Smooth muscle cell (in vitro differentiated cells): Measurements from ENCODE around the gene OR2T10. TPM values are rescaled to one million over a fixed set of nuclear protein-coding genes. Genes with fewer than 3 reads are reported as not detected.
"Not testable (repeated sequence)": the region's sequence is repeated elsewhere in the genome, so short reads cannot be mapped to it uniquely, and the experiment has no call there.

ENCODE experiments used
- DNase-seq: peaks from one replicate; lab custom pipeline; 2025; ENCODE audit not compliant: unreplicated experiment; lab: John Stamatoyannopoulos, UW
- H2AFZ ChIP-seq: fragments of 200-600 bp; sonication (generic); 2 replicates; pipeline ENCODE4 v1.6.0; 2016; ENCODE audit warnings: antibody characterized with exemption, low read depth, mild to moderate bottlenecking
- H3F3A ChIP-seq: fragments of 200-600 bp; sonication (generic); 2 replicates; pipeline ENCODE4 v1.6.0; 2017; ENCODE audit warnings: antibody characterized with exemption, low read depth
- H3K27ac ChIP-seq: fragments of 200-600 bp; sonication (generic); 2 replicates; pipeline ENCODE4 v1.5.1; 2016; ENCODE audit warnings: low read depth, mild to moderate bottlenecking
- H3K27me3 ChIP-seq: fragments of 200-600 bp; sonication (generic); 2 replicates; pipeline ENCODE4 v1.6.1; 2016; ENCODE audit warnings: low read depth, mild to moderate bottlenecking
- H3K36me3 ChIP-seq: fragments of 200-600 bp; sonication (generic); 2 replicates; pipeline ENCODE4 v1.5.1; 2016; ENCODE audit warnings: low read depth
- H3K4me1 ChIP-seq: fragments of 200-600 bp; sonication (generic); 2 replicates; pipeline ENCODE4 v1.5.1; 2016; ENCODE audit warnings: low read depth
- H3K4me2 ChIP-seq: fragments of 200-600 bp; sonication (generic); 2 replicates; pipeline ENCODE4 v1.6.0; 2016; ENCODE audit warnings: mild to moderate bottlenecking
- H3K4me3 ChIP-seq: fragments of 200-600 bp; sonication (generic); 2 replicates; pipeline ENCODE4 v1.5.1; 2016; ENCODE audit warnings: mild to moderate bottlenecking
- H3K79me2 ChIP-seq: fragments of 200-600 bp; sonication (generic); 2 replicates; pipeline ENCODE4 v1.6.0; 2016; ENCODE audit warnings: low read depth, mild to moderate bottlenecking
- H3K9ac ChIP-seq: fragments of 200-600 bp; sonication (generic); 2 replicates; pipeline ENCODE4 v1.6.0; 2016; ENCODE audit warnings: low read depth
- H3K9me3 ChIP-seq: fragments of 200-600 bp; sonication (generic); replicated peaks from 2 replicates; pipeline ENCODE4 v1.5.1; 2016; ENCODE audit warnings: low read depth
- H4K20me1 ChIP-seq: fragments of 200-600 bp; sonication (generic); 2 replicates; pipeline ENCODE4 v1.6.0; 2016; ENCODE audit warnings: low read depth
- CTCF ChIP-seq: fragments of 200-600 bp; sonication (generic); IDR thresholded peaks from 2 replicates; pipeline ENCODE4 v1.5.1; 2017; ENCODE audit warnings: borderline replicate concordance, mild to moderate bottlenecking, antibody characterized with exemption; ENCODE audit not compliant: insufficient read depth, poor library complexity, severe bottlenecking
- WGBS: methylation state at CpG from one replicate; pipeline ENCODE4 v1.1.7; 2016; ENCODE audit warnings: low lambda C conversion rate; 5-methylcytosine and 5-hydroxymethylcytosine counted together
- polyA plus RNA-seq: library from polyadenylated mRNA; unstranded; fragments of >200 nt; fragmentation: Nextera tagmentation; extraction: Ambion mirVana; gene quantifications from 2 replicates; pipeline ENCODE4 v1.2.1, GENCODE V29; 2016
- total RNA-seq: library from RNA; depleted of rRNA; stranded (reverse); fragments of >200 nt; gene quantifications from 2 replicates; pipeline ENCODE4 v1.2.3, GENCODE V29; 2014

The OR2T10 gene
- total and polyA plus RNA-seq, 2 experiments from 2014 or later, result not detected

DNA sequence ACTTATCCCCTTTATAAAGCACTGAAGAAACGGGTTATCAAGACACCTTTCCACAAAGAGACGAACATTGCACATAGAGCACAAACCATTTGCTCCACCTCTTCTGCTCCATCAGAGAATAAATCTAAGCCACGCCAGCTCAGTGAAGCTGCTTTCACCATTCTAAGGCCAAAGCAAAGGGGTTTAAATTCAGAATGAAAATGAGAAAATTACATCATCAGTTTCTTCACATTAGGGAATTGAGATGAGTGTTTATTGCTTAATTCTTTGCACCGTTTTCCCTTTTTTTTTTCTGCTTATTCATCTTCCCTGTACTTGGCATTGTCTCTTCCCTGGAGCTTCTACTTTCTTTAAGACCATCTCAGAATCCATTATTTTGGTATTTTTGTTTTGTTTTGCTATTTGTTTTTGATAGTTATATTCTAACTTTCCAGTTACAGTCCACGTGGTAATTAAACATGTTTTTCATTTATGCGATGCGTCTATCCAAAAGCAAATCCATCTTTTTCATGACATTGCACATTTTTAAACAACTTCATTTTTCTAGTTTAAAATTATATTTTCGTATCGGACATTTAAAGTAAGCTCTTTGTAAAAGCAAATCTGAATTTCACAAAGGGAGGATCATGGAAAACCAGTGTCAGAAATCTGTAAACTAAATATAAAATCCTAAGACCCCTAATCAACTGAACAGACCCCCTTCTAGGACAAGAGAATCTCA lies 21.1 kb downstream of the OR2T10 start:
- no peaks in the 10 kb centered on the region for H3K4me1 ChIP-seq
- no peak overlapping the region for H3K4me3 ChIP-seq
- H3K27ac ChIP-seq, result no peak overlapping the region
- no peak overlapping the region for H2AFZ ChIP-seq
- H3K9me3 ChIP-seq, result no peaks in the 10 kb centered on the region
- WGBS, result 73% methylated on average over 9 of the region's 9 CpGs
- H3F3A ChIP-seq, result no peaks in the 10 kb centered on the region
- no peak overlapping the region for H3K9ac ChIP-seq
- no peak overlapping the region for H3K4me2 ChIP-seq
- H3K27me3 ChIP-seq, result no peaks in the 10 kb centered on the region
- no peak for TF ChIP-seq CTCF
- DNase-seq, result no peak
- no peaks in the 10 kb centered on the region for H3K36me3 ChIP-seq
- H3K79me2 ChIP-seq, result no peaks in the 10 kb centered on the region
- no peaks in the 10 kb centered on the region for H4K20me1 ChIP-seq

DNA sequence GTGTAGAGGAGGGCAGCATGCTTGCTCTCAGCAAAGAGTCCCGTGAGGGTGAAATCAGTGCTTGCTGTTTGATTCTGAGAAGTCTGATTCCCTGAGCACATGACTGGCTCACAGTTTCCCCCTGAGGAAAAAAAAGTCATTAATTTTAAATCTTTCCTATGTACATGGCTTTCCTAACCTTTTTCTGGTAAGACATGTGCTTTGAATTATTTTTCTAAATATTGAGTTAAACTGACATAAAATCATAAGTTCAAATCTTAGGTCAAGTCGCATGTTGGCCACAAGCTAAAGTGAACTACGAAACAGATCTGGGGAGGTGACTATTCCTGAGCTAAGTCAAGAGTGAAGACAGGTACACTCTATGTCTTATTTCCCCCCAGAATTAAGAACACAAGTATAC lies 22.8 kb downstream of the OR2T10 start, which contains the start of gene OR2T34:
Gene OR2T34, minus strand, starts transcription at position 101 of the 400 bp plus-strand sequence. Its CDS starts 0 bp downstream, at position 101.
- 78% methylated on average over 3 of the region's 3 CpGs for WGBS
- not testable (repeated sequence) for H3K4me3 ChIP-seq, H3K27me3 ChIP-seq, H4K20me1 ChIP-seq, H2AFZ ChIP-seq, H3K9me3 ChIP-seq, H3K9ac ChIP-seq, DNase-seq, H3K27ac ChIP-seq, H3F3A ChIP-seq, H3K4me1 ChIP-seq, H3K36me3 ChIP-seq, H3K79me2 ChIP-seq, H3K4me2 ChIP-seq

GRCh38 chr1:248573856-248574255 lies 23.6 kb downstream of the OR2T10 start:
- H3K4me3 ChIP-seq, H3K4me1 ChIP-seq, H3K27ac ChIP-seq, H3K36me3 ChIP-seq, H3F3A ChIP-seq, H3K79me2 ChIP-seq, H3K27me3 ChIP-seq, H4K20me1 ChIP-seq, H3K9ac ChIP-seq, H3K4me2 ChIP-seq, H2AFZ ChIP-seq, H3K9me3 ChIP-seq, DNase-seq: not testable (repeated sequence)
- 76% methylated on average over 5 of the region's 8 CpGs for WGBS

DNA sequence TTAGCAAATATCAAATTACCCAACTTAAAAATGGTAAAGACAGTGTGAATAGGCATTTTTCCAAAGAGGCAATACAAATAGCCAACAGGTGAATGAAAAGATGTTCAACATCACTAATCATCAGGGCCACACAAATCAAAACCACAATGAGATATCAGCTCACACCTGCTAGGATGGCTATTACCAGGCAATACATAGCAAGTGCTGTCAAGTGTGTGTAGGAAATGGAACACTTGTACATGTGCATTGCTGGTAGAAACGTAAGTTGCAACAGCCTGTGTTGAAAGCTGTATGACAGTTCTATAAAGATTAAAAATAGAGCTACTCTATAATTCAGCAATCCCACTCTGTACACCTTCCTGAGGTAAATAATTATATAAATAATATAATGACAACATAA lies 25.5 kb downstream of the OR2T10 start:
- not testable (repeated sequence) for DNase-seq, H3K79me2 ChIP-seq, H3K4me3 ChIP-seq, H3K9me3 ChIP-seq, H3K4me1 ChIP-seq, H3K36me3 ChIP-seq, H3K27me3 ChIP-seq, H4K20me1 ChIP-seq, H3F3A ChIP-seq, H2AFZ ChIP-seq, H3K27ac ChIP-seq, H3K4me2 ChIP-seq, H3K9ac ChIP-seq
- WGBS, result no CpG with 5 or more reads among the region's 1 CpG

DNA sequence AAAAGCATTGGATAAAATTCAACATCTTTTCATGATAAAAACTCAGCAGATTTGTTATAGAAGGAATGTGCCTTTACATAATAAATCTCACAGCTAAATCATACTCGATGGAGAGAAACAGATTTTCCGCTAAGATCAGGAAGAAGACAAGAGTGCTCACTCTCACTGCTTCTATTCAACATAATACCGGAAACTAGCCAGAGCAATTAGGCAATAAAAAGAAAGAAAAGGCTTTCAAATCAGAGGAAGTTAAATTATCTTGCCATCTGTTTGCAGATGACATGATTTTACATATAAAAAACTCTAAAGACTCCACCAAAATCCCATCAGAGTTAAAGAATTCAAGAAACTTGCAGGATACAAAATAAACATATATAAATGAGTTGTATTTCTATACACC lies 26.7 kb downstream of the OR2T10 start:
- not testable (repeated sequence) for H3K9me3 ChIP-seq, H3K9ac ChIP-seq, H3K36me3 ChIP-seq, H3K27me3 ChIP-seq, H3F3A ChIP-seq, H4K20me1 ChIP-seq, H2AFZ ChIP-seq, H3K27ac ChIP-seq, H3K4me2 ChIP-seq, H3K4me1 ChIP-seq, H3K79me2 ChIP-seq, DNase-seq, H3K4me3 ChIP-seq
- 77% methylated on average over 3 of the region's 3 CpGs for WGBS

- H3K9ac ChIP-seq, DNase-seq, H3K4me1 ChIP-seq, H3F3A ChIP-seq, H2AFZ ChIP-seq, H3K79me2 ChIP-seq, H3K9me3 ChIP-seq, H3K4me3 ChIP-seq, H3K36me3 ChIP-seq, H3K27ac ChIP-seq, H3K4me2 ChIP-seq, H4K20me1 ChIP-seq, H3K27me3 ChIP-seq: not testable (repeated sequence)
- WGBS, result 26% methylated on average over 2 of the region's 2 CpGs
Observed at GRCh38 chr1:248569049-248569448, 28.5 kb downstream of the OR2T10 start.

DNA sequence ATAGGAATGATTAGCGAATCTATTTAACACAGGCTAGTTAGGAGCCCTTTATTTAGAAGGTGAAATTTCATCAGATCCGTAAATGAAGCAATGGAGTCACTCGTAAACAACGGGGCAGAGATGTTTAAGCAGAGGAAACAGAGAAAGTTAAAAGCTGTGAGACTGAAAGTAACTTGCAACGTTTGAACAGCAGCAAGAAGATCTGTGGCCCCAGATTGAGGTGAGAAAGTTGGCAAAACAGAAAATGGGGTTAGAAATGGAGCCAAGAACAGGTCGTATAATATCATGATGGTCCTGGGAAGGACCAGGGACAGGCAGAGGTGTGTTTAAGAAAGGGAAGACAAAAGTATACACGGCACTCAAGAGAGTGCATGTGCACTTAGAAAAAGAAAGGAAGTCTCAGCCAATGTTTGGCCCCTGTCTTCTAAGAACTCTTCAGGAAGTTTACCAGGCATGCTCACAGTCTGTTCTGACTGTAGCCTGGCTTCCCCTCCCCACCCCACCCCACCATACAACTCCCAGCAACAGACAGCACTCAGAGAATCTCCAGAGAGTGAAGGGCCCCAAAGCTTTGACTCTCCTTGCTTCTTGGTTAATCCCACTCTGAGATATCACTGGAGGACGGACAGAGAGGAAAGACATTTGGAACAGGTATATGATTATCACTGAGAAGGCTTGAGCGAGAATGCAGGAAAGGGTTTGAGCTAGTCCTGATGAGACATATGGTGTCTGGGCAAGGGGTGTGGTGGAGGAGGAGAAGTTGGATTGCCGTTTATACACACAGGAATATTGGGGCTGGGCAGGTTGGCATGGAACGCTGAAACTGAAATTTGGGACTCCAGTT lies 31.7 kb downstream of the OR2T10 start:
- not testable (repeated sequence) for H3K4me3 ChIP-seq, H3K27me3 ChIP-seq, H3F3A ChIP-seq, DNase-seq, H3K79me2 ChIP-seq, H3K27ac ChIP-seq, H4K20me1 ChIP-seq, H3K36me3 ChIP-seq, H3K9me3 ChIP-seq, H3K9ac ChIP-seq, H3K4me2 ChIP-seq, H2AFZ ChIP-seq, H3K4me1 ChIP-seq
- WGBS, result 56% methylated on average over 10 of the region's 11 CpGs
